ENCODE measurements around the gene DNAH17. TPM values are rescaled to one million over a fixed set of nuclear protein-coding genes. Genes with fewer than 3 reads are reported as not detected.

Gene DNAH17
- total and polyA plus RNA-seq, 2 donors (not counting 3 experiments of a cell fraction or from before 2014, with no cell fraction given): not detected

- dilution Hi-C loops (cut with MboI; ENCODE audit: extremely low pct_ligation_motif_present, low sequenced_read_pairs) (no loop called here), intact Hi-C loops (cut with micrococcal nuclease) (no loop called here)
- BruUV-seq (replicated peaks): no TSS peak
- Histone ChIP-seq H3K36me3 (ENCODE audit: control insufficient read depth in 2 of 2, extremely low read depth in 1 of 2, insufficient read depth in 2 of 2, low read length in 2 of 2) (peaks cover 2 to 12% of the 10 kb centered on the region in 2 experiments), H3K4me3 (replicated peaks in 1 of 3; ENCODE audit: insufficient read depth in 1 of 3, low read depth in 1 of 3, low read length in 3 of 3) (no peak overlapping the region), H3K4me1 (ENCODE audit: control insufficient read depth, extremely low read depth, insufficient read depth, low read length) (peaks cover 38% of the 10 kb centered on the region), H3K27me3 (ENCODE audit: control insufficient read depth in 2 of 2, insufficient read depth in 2 of 2, low read length in 2 of 2) (no peaks in the 10 kb centered on the region), H2AFZ (ENCODE audit: low read depth, low read length) (no peak overlapping the region), H4K20me1 (replicated peaks; ENCODE audit: control insufficient read depth, extremely low read depth, insufficient read depth, low read length) (no peaks in the 10 kb centered on the region), H3K9ac (replicated peaks; ENCODE audit: extremely low read depth, insufficient read depth, low read length) (no peak overlapping the region), H3K79me2 (ENCODE audit: control insufficient read depth, insufficient read depth, low read length) (peaks cover 34% of the 10 kb centered on the region), H3K9me1 (replicated peaks; ENCODE audit: control insufficient read depth, extremely low read depth, insufficient read depth, low read length) (no peaks in the 10 kb centered on the region), H3K4me2 (ENCODE audit: insufficient read depth, low read length) (no peak overlapping the region), H3K9me3 (replicated peaks; ENCODE audit: control insufficient read depth, insufficient read depth, low read length) (no peaks in the 10 kb centered on the region), H3K27ac (ENCODE audit: insufficient read depth, low read depth, low read length) (no peak overlapping the region)
- POLR2A ChIA-PET: interaction anchor here (1.0 kb wide), 1 partner anchor 25 kb away, joined by 4 read pairs; no protein-coding TSS in a partner anchor
- TF ChIP-seq GATA2 (IDR thresholded peaks at IDR 0.05; ENCODE audit: insufficient read depth, insufficient read length, low read depth, low read length) (no peak), EZH2 (IDR thresholded peaks at IDR 0.05; ENCODE audit: borderline replicate concordance, low read depth, low read length, severe bottlenecking) (no peak), JUN (IDR thresholded peaks at IDR 0.05; ENCODE audit: borderline replicate concordance, insufficient read depth, insufficient read length, low read depth) (no peak), POLR2A (IDR thresholded peaks at IDR 0.05; ENCODE audit: low read depth, low read length) (no peak), MAX (IDR thresholded peaks at IDR 0.05; ENCODE audit: insufficient read depth, insufficient read length) (no peak), FOS (IDR thresholded peaks at IDR 0.05; ENCODE audit: borderline replicate concordance, insufficient read depth, low read length) (no peak), MYC (IDR thresholded peaks at IDR 0.05; ENCODE audit: low read depth, low read length) (no peak), POLR2AphosphoS5 (IDR thresholded peaks at IDR 0.05; ENCODE audit: insufficient read depth, low read depth, low read length) (no peak)
- TF ChIP-seq, protein P1, sequence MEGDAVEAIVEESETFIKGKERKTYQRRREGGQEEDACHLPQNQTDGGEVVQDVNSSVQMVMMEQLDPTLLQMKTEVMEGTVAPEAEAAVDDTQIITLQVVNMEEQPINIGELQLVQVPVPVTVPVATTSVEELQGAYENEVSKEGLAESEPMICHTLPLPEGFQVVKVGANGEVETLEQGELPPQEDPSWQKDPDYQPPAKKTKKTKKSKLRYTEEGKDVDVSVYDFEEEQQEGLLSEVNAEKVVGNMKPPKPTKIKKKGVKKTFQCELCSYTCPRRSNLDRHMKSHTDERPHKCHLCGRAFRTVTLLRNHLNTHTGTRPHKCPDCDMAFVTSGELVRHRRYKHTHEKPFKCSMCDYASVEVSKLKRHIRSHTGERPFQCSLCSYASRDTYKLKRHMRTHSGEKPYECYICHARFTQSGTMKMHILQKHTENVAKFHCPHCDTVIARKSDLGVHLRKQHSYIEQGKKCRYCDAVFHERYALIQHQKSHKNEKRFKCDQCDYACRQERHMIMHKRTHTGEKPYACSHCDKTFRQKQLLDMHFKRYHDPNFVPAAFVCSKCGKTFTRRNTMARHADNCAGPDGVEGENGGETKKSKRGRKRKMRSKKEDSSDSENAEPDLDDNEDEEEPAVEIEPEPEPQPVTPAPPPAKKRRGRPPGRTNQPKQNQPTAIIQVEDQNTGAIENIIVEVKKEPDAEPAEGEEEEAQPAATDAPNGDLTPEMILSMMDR (IDR thresholded peaks at IDR 0.05; ENCODE audit: extremely low read depth in 1 of 2, insufficient read depth in 1 of 2, low read depth in 1 of 2, low read length in 2 of 2): no peak
- FAIRE-seq (peak; percentile 40), DNase-seq (ENCODE audit: low read depth, low spot score) (no peak)
- CTCF ChIA-PET: interaction anchor here (1.2 to 5.2 kb wide), 3 partner anchors 12 to 163 kb away, joined by 4 to 65 read pairs (median 5); partner anchors contain the start of gene SOCS3
These were observed 162.7 kb downstream of the DNAH17 start for GRCh38 chr17:78414178-78415162.

All from endothelial cell of umbilical vein (primary cell).